Mammary epithelial cell (primary cell): ENCODE results near the gene SBDS.

Source experiments
- CTCF ChIP-seq, 2 donors: IDR thresholded peaks in 1 of 2; conservative IDR thresholded peaks in 1 of 2; 2 replicates each; pipeline ENCODE4 v1.5.1; 2011 to 2012; ENCODE audit warnings: inconsistent platforms in 2 of 2, low read length in 2 of 2, mild to moderate bottlenecking in 2 of 2, control low read depth in 1 of 2, low read depth in 1 of 2; ENCODE audit not compliant: insufficient read depth in 1 of 2; ENCODE audit errors: extremely low read depth in 1 of 2
- EZH2 ChIP-seq: IDR thresholded peaks from 2 replicates; pipeline ENCODE4 v1.6.1; 2012; ENCODE audit warnings: low read length, inconsistent platforms, borderline replicate concordance

- no peak for TF ChIP-seq CTCF (conservative IDR thresholded peaks at IDR 0.05 in 1 of 2, IDR thresholded peaks at IDR 0.05 in 1 of 2; ENCODE audit: extremely low read depth in 1 of 2, insufficient read depth in 1 of 2, low read depth in 1 of 2, low read length in 2 of 2)
- no peak for TF ChIP-seq EZH2
These were observed 20.3 kb downstream of the SBDS start for GRCh38 chr7:66974986-66975590.
